ENCODE results near the gene GRAP2.

The GRAP2 gene

DNA sequence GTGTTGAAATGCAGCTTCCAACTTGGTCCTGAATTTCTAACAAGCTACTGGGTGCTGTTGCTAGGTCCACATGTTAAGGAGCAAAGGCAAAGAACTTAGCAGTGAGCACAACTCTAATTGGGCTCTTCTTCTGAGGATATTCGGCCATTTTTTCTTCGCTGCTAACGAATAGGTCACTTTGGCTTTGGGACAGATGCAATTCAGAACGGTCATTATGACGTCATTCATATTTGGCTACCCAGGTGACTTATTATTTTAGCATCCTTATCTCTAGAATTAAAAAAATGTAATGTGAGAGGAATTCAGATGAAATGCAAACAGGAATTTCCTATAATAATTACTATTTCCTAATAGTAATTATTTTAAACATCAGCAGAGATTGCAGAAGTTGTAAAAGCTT, 73.2 kb downstream of the GRAP2 start:
- Histone ChIP-seq H3K27me3 (ENCODE audit: insufficient read depth, low read length) (peaks cover 5% of the 10 kb centered on the region), H3K4me3 (ENCODE audit: low read length) (no peak overlapping the region), H3K36me3 (ENCODE audit: insufficient read depth, low read length) (no peaks in the 10 kb centered on the region), H2AFZ (ENCODE audit: low read depth, low read length) (no peak overlapping the region), H3K9me3 (ENCODE audit: low read length) (no peaks in the 10 kb centered on the region), H3K4me1 (ENCODE audit: insufficient read depth, low read length) (no peaks in the 10 kb centered on the region)

DNA sequence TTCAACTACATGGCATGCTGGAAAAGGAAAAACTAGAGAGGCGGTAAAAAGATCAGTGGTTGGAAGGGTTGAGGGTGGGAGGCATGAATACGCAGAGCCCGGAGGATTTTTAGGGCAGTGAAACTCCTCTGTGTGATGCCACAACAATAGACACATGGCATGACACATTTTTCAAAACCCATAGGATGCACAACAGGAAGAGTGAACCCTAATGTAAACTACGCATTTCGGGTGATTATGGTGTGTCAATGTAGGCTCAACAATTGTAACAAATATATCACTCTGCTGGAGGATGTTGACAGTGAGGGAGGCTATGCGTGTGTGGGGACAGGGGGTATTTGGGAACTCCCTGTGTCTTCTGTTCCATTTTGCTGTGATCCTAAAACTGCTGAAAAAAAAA, 78.2 kb downstream of the GRAP2 start:
- Histone ChIP-seq H2AFZ (ENCODE audit: low read depth, low read length) (no peak overlapping the region), H3K9me3 (ENCODE audit: low read length) (no peaks in the 10 kb centered on the region), H3K27me3 (ENCODE audit: insufficient read depth, low read length) (peaks cover 3% of the 10 kb centered on the region), H3K4me1 (ENCODE audit: insufficient read depth, low read length) (no peaks in the 10 kb centered on the region), H3K36me3 (ENCODE audit: insufficient read depth, low read length) (no peaks in the 10 kb centered on the region), H3K4me3 (ENCODE audit: low read length) (no peak overlapping the region)

DNA sequence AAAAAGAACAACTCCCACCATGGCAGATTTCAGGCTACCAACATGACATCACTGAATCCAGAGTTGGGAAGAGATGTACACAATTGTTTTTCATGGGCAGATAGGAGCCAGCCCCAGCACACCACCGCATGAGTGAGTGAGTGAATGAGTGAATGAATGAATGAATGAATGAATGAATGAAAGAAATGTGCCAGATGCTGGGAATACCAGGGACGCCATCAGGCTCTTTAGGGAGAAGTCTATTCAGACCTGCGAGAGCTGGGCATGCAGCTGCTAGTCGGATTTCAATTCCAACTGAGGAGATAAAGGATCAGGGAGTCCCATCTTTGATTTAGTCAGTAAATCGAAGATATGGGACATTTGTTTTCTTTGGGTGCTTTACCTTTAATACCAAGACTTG, 78.6 kb downstream of the GRAP2 start:
- Histone ChIP-seq H3K9me3 (ENCODE audit: low read length) (no peaks in the 10 kb centered on the region), H3K27me3 (ENCODE audit: insufficient read depth, low read length) (peaks cover 3% of the 10 kb centered on the region), H3K36me3 (ENCODE audit: insufficient read depth, low read length) (no peaks in the 10 kb centered on the region), H2AFZ (ENCODE audit: low read depth, low read length) (no peak overlapping the region), H3K4me3 (ENCODE audit: low read length) (no peak overlapping the region), H3K4me1 (ENCODE audit: insufficient read depth, low read length) (no peaks in the 10 kb centered on the region)

DNA sequence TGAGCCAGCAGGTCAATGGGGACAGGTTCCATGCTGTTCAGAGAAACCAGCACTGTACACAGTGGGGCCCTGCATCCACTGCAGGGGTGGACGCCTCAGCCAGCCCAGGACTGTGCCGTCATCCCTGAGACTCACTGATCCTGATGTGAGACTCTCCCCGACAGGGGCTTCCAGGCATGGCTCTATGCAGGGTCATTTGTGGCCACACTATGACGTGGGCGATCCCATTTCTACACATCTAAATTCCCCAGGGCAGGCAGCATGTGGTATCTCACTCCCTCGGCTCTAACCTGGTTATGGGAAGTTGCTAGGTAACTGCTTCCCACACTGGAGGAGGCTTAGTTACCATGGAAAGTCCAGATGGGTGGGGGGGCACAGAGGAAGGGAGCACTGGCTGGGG, 79.7 kb downstream of the GRAP2 start:
- H2AFZ ChIP-seq (ENCODE audit: low read depth, low read length) = no peak overlapping the region
- no peaks in the 10 kb centered on the region for H3K36me3 ChIP-seq (ENCODE audit: insufficient read depth, low read length)
- H3K27me3 ChIP-seq (ENCODE audit: insufficient read depth, low read length) = peaks cover 4% of the 10 kb centered on the region
- H3K4me1 ChIP-seq (ENCODE audit: insufficient read depth, low read length) = no peaks in the 10 kb centered on the region
- H3K9me3 ChIP-seq (ENCODE audit: low read length) = no peaks in the 10 kb centered on the region
- H3K4me3 ChIP-seq (ENCODE audit: low read length) = no peak overlapping the region

DNA sequence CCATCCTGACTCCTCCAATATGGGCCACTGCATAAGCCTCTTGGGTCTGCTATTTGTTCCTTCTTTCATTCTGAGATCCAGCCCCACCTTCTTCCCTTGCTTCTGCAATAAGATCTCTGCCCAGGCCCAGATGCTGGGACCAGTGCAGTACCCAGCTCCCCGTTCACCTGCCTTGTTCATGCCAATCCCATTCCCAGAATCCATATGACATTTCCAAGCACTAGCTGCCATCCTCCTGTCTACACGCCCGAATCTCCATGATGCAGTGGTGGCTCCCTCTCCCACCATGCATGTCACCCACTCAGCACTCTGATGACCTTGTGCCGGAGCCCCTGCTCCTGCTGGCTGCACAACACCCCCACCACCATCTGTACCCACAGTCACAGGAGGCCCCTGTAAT, 82.5 kb downstream of the GRAP2 start:
- Histone ChIP-seq H3K27me3 (ENCODE audit: insufficient read depth, low read length) (peaks cover 4% of the 10 kb centered on the region), H3K9me3 (ENCODE audit: low read length) (no peaks in the 10 kb centered on the region), H3K4me3 (ENCODE audit: low read length) (no peak overlapping the region), H2AFZ (ENCODE audit: low read depth, low read length) (no peak overlapping the region), H3K4me1 (ENCODE audit: insufficient read depth, low read length) (no peaks in the 10 kb centered on the region), H3K36me3 (ENCODE audit: insufficient read depth, low read length) (no peaks in the 10 kb centered on the region)

DNA sequence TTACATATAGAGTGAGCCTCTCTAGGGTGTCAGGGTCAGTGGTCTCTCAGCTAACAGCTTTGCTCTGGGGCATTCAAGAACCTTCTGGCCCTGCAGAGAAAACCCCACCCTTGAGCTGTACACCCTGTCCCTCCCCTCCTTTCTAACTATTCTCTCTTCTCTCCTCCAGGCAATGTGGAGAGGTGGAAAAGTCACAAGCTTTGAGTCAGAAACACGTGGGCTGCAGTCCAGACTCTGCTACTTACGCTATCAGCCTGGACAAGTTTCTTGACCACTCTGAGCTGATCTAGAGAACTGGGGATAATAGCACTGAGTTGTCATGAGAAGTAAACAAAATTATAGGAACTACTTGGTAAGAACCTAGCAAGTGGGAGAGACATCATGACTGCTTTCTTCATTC, 83.1 kb downstream of the GRAP2 start:
- Histone ChIP-seq H3K27me3 (ENCODE audit: insufficient read depth, low read length) (peaks cover 4% of the 10 kb centered on the region), H3K36me3 (ENCODE audit: insufficient read depth, low read length) (no peaks in the 10 kb centered on the region), H3K4me3 (ENCODE audit: low read length) (no peak overlapping the region), H3K9me3 (ENCODE audit: low read length) (no peaks in the 10 kb centered on the region), H3K4me1 (ENCODE audit: insufficient read depth, low read length) (no peaks in the 10 kb centered on the region), H2AFZ (ENCODE audit: low read depth, low read length) (no peak overlapping the region)

DNA sequence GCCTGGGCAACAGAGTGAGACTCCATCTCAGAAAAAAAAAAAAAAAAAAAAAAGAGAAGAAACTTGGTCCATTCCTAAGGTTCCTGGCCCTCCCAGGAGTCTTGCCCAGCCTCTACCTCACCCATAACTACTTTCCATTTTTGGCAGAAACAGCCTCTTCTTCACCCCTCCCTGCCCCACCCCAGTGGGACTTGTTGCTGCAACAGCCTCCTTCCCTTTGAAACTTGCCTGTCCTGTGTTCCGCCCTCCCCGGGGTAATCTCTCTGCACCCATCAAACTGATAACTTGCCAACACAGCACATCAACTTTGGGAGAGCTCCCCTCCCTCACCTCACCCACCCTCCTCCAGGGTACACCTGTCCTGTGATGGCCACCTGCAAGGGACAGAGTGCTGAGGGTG, 83.9 kb downstream of the GRAP2 start:
- Histone ChIP-seq H3K4me1 (ENCODE audit: insufficient read depth, low read length) (no peaks in the 10 kb centered on the region), H3K36me3 (ENCODE audit: insufficient read depth, low read length) (no peaks in the 10 kb centered on the region), H3K9me3 (ENCODE audit: low read length) (no peaks in the 10 kb centered on the region), H3K27me3 (ENCODE audit: insufficient read depth, low read length) (peaks cover 9% of the 10 kb centered on the region), H2AFZ (ENCODE audit: low read depth, low read length) (no peak overlapping the region), H3K4me3 (ENCODE audit: low read length) (no peak overlapping the region)

DNA sequence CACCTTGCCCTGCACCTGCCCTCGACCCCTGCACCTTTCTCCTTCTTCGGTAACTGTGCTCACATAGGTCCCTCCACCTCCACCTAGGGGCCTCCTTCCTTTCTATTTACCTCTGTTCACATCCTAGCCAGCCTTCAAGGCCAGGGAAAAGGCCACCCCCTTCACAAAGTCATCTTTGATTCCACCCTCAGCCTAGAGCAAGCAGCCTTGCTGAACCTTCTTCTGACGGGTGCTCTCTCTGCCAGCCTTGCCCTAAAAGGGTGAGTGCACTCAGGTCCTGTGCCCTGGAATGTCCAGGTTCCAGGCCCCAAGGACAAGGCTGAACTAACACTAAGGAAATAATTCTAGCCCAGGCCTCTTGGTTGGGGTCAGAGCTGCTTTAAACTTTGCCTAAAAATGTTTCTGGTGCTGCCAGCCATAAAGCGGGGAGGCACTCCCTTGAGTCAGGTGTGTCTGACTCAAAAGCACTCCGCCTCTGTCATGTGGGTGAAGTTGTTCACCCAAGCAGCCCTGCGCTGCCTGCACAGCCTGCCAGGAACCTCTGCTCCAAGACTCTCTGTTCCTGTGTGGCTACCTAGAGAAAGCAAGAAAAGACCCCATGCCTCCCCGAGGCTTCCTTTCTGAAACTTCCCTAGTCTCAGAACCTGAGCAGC, 84.6 kb downstream of the GRAP2 start:
- no peaks in the 10 kb centered on the region for H3K36me3 ChIP-seq (ENCODE audit: insufficient read depth, low read length)
- H3K9me3 ChIP-seq (ENCODE audit: low read length) = no peaks in the 10 kb centered on the region
- peaks cover 13% of the 10 kb centered on the region for H3K27me3 ChIP-seq (ENCODE audit: insufficient read depth, low read length)
- H3K4me3 ChIP-seq (ENCODE audit: low read length) = no peak overlapping the region
- H3K4me1 ChIP-seq (ENCODE audit: insufficient read depth, low read length) = no peaks in the 10 kb centered on the region
- no peak overlapping the region for H2AFZ ChIP-seq (ENCODE audit: low read depth, low read length)

DNA sequence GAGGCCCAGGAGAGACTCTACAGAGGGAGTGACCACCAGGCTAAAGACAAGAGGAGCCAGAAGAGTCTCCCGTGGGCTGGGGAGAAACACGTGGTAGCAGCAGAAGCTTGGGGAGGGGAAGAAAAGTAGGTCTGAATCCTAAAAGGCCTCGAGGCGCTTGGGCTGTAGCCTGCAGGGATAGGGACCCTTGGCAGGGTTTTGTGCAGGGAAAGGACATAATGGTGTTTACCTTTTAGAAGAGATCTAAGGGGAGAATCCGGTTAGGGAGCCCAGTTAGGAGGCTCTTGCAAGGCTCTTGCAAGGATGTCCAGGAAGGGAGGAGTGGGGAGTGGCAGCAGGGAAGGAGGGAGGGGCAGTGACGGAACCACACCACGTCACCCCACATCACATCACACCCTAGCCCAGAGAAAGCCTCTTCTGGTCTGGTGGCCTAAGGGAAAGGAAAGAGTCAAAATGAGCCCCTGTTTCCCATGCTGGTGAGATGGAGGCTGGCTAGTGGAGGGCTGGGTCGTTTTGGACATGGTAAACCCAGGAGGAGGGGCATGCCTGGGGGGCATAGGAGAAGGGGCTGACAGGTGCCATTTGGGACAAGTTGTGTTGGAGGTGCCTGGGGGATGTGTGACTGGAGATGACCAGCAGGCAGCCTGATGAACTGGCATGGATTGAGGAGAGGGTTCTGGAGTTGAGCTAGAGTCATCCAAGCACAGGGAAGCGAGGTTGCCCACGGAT, 87.7 kb downstream of the GRAP2 start:
- H3K4me3 ChIP-seq (ENCODE audit: low read length) = no peak overlapping the region
- H3K4me1 ChIP-seq (ENCODE audit: insufficient read depth, low read length) = no peaks in the 10 kb centered on the region
- peaks cover 15% of the 10 kb centered on the region for H3K27me3 ChIP-seq (ENCODE audit: insufficient read depth, low read length)
- no peaks in the 10 kb centered on the region for H3K9me3 ChIP-seq (ENCODE audit: low read length)
- no peaks in the 10 kb centered on the region for H3K36me3 ChIP-seq (ENCODE audit: insufficient read depth, low read length)
- H2AFZ ChIP-seq (ENCODE audit: low read depth, low read length) = no peak overlapping the region

DNA sequence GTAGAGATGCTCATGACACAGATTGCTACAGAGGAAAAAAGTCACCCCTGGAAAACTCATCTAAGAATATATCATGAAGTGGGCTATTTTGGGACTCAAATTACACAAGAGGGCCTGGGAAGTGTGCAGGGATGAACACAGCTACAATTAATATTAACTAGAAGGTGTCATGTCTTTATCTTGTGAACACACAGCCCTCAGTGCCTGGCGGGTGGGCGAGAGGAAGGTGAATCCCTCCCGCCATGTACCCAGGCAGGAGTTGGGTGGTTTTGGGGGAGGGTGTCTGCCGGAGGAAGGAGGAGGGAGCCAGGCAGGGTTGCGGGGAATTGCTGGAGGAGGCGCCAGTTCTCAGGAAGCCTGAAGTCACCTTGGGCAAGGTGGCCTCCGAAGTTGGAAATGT, 88.7 kb downstream of the GRAP2 start:
- H3K36me3 ChIP-seq (ENCODE audit: insufficient read depth, low read length) = no peaks in the 10 kb centered on the region
- no peaks in the 10 kb centered on the region for H3K4me1 ChIP-seq (ENCODE audit: insufficient read depth, low read length)
- no peaks in the 10 kb centered on the region for H3K9me3 ChIP-seq (ENCODE audit: low read length)
- H2AFZ ChIP-seq (ENCODE audit: low read depth, low read length) = no peak overlapping the region
- H3K27me3 ChIP-seq (ENCODE audit: insufficient read depth, low read length) = peaks cover 19% of the 10 kb centered on the region
- H3K4me3 ChIP-seq (ENCODE audit: low read length) = no peak overlapping the region

DNA sequence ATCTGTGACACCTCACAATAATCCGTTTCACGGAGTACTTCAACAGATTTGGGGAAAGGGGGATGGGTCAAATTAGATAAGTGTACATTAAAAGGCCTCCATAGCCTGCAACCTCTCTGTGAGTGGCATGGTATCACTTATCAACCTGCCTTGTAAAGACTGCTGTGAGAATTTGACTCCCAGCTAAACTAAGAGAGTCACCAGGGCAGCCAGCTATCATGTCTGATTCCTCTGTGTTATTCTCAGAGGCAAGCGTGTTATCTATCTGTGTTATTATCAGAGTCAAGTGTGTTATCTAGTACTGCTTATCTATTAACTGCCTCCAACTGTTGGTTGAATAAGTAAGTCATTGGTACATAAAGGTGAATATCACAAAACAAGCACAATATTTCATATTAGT, 89.8 kb downstream of the GRAP2 start:
- H3K4me1 ChIP-seq (ENCODE audit: insufficient read depth, low read length) = no peaks in the 10 kb centered on the region
- H3K9me3 ChIP-seq (ENCODE audit: low read length) = no peaks in the 10 kb centered on the region
- H3K27me3 ChIP-seq (ENCODE audit: insufficient read depth, low read length) = peaks cover 15% of the 10 kb centered on the region
- H3K36me3 ChIP-seq (ENCODE audit: insufficient read depth, low read length) = no peaks in the 10 kb centered on the region
- no peak overlapping the region for H3K4me3 ChIP-seq (ENCODE audit: low read length)
- no peak overlapping the region for H2AFZ ChIP-seq (ENCODE audit: low read depth, low read length)

DNA sequence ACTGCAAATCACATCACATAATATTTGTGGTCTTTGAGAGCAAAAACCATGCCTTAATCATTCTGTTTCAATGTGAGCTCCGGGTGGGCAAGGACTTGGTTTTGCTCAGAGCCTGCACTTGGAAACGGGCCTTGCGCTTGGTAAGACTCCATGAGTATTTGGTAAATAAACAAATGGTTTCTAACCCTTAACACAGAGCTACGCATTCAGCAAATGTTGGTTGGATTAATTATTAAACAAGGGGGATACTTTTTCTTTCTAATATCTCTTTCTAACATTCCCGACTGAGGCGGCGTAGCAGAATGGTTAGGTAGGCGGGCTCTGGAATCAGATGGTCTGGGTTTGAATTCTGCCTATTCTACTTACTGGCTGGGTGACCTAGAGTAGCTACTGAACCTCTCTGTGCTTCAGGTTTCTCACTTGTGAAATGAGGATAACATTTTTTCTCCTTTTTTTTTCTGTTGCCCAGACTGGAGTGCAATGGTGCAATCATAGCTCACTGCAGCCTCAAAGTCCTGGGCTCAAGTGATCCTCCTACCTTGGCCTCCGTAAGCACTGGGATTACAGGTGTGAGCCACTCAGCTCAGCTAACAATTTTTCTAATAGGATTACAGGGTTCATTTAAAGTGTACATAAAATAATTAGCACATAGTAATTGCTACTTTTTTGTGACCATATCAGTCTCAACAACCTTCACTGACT, 90.4 kb downstream of the GRAP2 start:
- H3K36me3 ChIP-seq (ENCODE audit: insufficient read depth, low read length) = no peaks in the 10 kb centered on the region
- H3K27me3 ChIP-seq (ENCODE audit: insufficient read depth, low read length) = peaks cover 15% of the 10 kb centered on the region

DNA sequence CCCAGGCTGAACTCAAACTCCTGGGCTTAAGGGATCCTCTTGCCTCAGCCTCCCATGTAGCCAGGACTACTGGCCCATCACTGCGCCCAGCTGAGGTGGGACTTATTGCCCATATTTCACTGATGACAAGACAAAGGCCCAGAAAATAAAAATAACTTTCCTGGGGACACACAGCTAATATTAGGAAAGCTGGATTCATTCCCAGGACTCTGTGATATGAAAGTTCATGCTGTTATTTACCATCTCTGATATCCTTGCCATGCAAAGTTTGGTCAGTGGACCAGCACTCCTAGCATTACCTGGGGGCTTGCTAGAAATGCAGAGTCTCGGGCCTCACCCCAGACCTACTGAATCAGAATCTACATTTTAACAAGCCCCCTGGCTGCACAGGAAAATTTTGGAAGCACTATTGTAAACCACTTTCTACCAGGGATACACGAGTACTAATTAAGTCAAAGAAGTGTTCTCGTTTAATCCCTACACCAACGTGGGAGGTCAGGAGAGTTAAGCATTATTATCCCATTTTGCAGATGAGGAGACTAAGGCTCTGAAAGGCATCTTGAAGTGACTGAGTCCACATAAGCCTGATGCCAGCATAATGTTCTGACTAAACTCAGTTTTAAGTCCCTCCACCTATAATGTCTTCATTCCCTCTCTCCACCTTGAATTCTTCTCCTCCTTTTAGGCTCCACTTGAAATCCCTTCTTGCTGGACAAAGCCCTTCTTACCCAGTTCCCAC, 91.4 kb downstream of the GRAP2 start:
- H3K36me3 ChIP-seq (ENCODE audit: insufficient read depth, low read length) = no peaks in the 10 kb centered on the region
- peaks cover 5% of the 10 kb centered on the region for H3K4me1 ChIP-seq (ENCODE audit: insufficient read depth, low read length)
- H3K27me3 ChIP-seq (ENCODE audit: insufficient read depth, low read length) = peaks cover 15% of the 10 kb centered on the region

More for the DNA sequence above, 90.4 kb downstream of the GRAP2 start:
- Histone ChIP-seq H3K4me1 (ENCODE audit: insufficient read depth, low read length) (no peaks in the 10 kb centered on the region), H3K4me3 (ENCODE audit: low read length) (no peak overlapping the region), H3K9me3 (ENCODE audit: low read length) (no peaks in the 10 kb centered on the region), H2AFZ (ENCODE audit: low read depth, low read length) (no peak overlapping the region)

More for the DNA sequence above, 91.4 kb downstream of the GRAP2 start:
- Histone ChIP-seq H3K4me3 (ENCODE audit: low read length) (no peak overlapping the region), H3K9me3 (ENCODE audit: low read length) (no peaks in the 10 kb centered on the region), H2AFZ (ENCODE audit: low read depth, low read length) (no peak overlapping the region)

Measured in neuron (in vitro differentiated cells).